ENCODE measurements around the gene WWTR1. TPM values are rescaled to one million over a fixed set of nuclear protein-coding genes. Genes with fewer than 3 reads are reported as not detected.

The WWTR1 gene
- polyA plus RNA-seq, 2 of the 4 experiments (the other 2 are of a cell fraction) = 99.7 to 164 TPM

- ATAC-seq = peak; percentile 39 to 51; a peak in 3 of 6 replicates
- ChIA-PET POLR2A (no interaction called here), CTCF (interaction anchor here (0.6 to 1.6 kb wide), 4 partner anchors 9 to 146 kb away, joined by 3 to 4 read pairs (median 3); no protein-coding TSS in a partner anchor)
- H3K4me3 ChIP-seq = no peak overlapping the region; the same call in 2 of the 3 replicates
- H3K9me3 ChIP-seq = no peaks in the 10 kb centered on the region
- no peak for FAIRE-seq
- 86% methylated on average over 2 of the region's 2 CpGs for WGBS (ENCODE audit: missing lambda C conversion rate)
- peak overlapping the region; percentile 13 to 67; a peak in 4 of 6 replicates for H3K27ac ChIP-seq
- peaks cover 44% of the 10 kb centered on the region for H3K4me1 ChIP-seq
- DNase-seq (ENCODE audit: low read depth in 1 of 2, low spot score in 1 of 2) = no peak
- TF ChIP-seq CBX2 (IDR thresholded peaks at IDR 0.05; ENCODE audit: borderline replicate concordance, low read depth) (no peak), JUN (IDR thresholded peaks at IDR 0.05) (no peak), HMGXB4 (CRISPR knock-in tag; IDR thresholded peaks at IDR 0.05; ENCODE audit: borderline replicate concordance) (no peak), E2F6 (IDR thresholded peaks at IDR 0.05; ENCODE audit: borderline replicate concordance, low read depth) (no peak), SMC3 (IDR thresholded peaks at IDR 0.05) (no peak), HOXB5 (CRISPR knock-in tag; IDR thresholded peaks at IDR 0.05) (no peak), BHLHE40 (IDR thresholded peaks at IDR 0.05; ENCODE audit: low read depth, low read length) (no peak), PHF8 (IDR thresholded peaks at IDR 0.05; ENCODE audit: borderline replicate concordance, low read depth) (no peak), NPAS2 (CRISPR knock-in tag; IDR thresholded peaks at IDR 0.05; ENCODE audit: borderline replicate concordance) (no peak), KDM1A (IDR thresholded peaks at IDR 0.05; ENCODE audit: low read depth) (no peak), HOXB13 (CRISPR knock-in tag; IDR thresholded peaks at IDR 0.05; ENCODE audit: low read depth) (no peak), SREBF2 (IDR thresholded peaks at IDR 0.05) (no peak)
- H3K4me2 ChIP-seq = peak overlapping the region; percentile 60
Measured at GRCh38 chr3:149639093-149639486, 18.7 kb downstream of the WWTR1 start.

GRCh38 chr3:149638228-149639092 is 19.4 kb downstream of the WWTR1 start:
- ATAC-seq = peak; percentile 50 to 56; a peak in 4 of 6 replicates
- no peak for FAIRE-seq
- no peak overlapping the region; the same call in 2 of the 3 replicates for H3K4me3 ChIP-seq
- DNase-seq (ENCODE audit: low read depth in 1 of 2, low spot score in 1 of 2) = no peak
- ChIA-PET POLR2A (interaction anchor here (0.6 to 1.7 kb wide), 2 partner anchors 20 to 76 kb away, joined by 4 to 6 read pairs; partner anchors contain the start of gene WWTR1), CTCF (interaction anchor here (0.6 to 1.6 kb wide), 5 partner anchors 9 to 145 kb away, joined by 3 to 4 read pairs (median 3); partner anchors contain the start of gene WWTR1)
- peak overlapping the region; percentile 60 for H3K4me2 ChIP-seq
- 69% methylated on average over 15 of the region's 15 CpGs for WGBS (ENCODE audit: missing lambda C conversion rate)
- no peaks in the 10 kb centered on the region for H3K9me3 ChIP-seq
- peaks cover 39% of the 10 kb centered on the region for H3K4me1 ChIP-seq
- peak overlapping the region; percentile 13 to 67; a peak in 4 of 6 replicates for H3K27ac ChIP-seq
- TF ChIP-seq MAZ (IDR thresholded peaks at IDR 0.05; ENCODE audit: borderline replicate concordance, low read depth, low read length) = no peak

GRCh38 chr3:149635396-149635795 is 22.4 kb downstream of the WWTR1 start:
- WGBS (ENCODE audit: missing lambda C conversion rate) = 81% methylated on average over 4 of the region's 4 CpGs
- H3K9me3 ChIP-seq = no peaks in the 10 kb centered on the region
- peaks cover 29% of the 10 kb centered on the region for H3K4me1 ChIP-seq
- ATAC-seq (no peak), DNase-seq (ENCODE audit: low read depth in 1 of 2, low spot score in 1 of 2) (no peak), FAIRE-seq (no peak)
- no peak overlapping the region for H3K4me2 ChIP-seq
- ChIA-PET POLR2A (interaction anchor here (1.3 to 1.5 kb wide), 2 partner anchors 19 to 23 kb away, joined by 3 to 4 read pairs; partner anchors contain the start of gene WWTR1), CTCF (interaction anchor here (0.6 to 3.5 kb wide), 2 partner anchors 104 to 109 kb away, joined by 3 to 13 read pairs; no protein-coding TSS in a partner anchor)
- TF ChIP-seq EP300 (IDR thresholded peaks at IDR 0.05) (no peak), ZFP36 (IDR thresholded peaks at IDR 0.05; ENCODE audit: borderline replicate concordance, partially characterized antibody) (no peak), USF2 (IDR thresholded peaks at IDR 0.05) (no peak), ZC3H11A (IDR thresholded peaks at IDR 0.05) (no peak), EHMT2 (IDR thresholded peaks at IDR 0.05; ENCODE audit: low read depth) (no peak), CHD2 (IDR thresholded peaks at IDR 0.05; ENCODE audit: low read length, partially characterized antibody) (no peak), CTCF (IDR thresholded peaks at IDR 0.05) (no peak), KDM5A (IDR thresholded peaks at IDR 0.05) (no peak), ELK1 (IDR thresholded peaks at IDR 0.05; ENCODE audit: low read depth, low read length) (no peak), NFE2L2 (conservative IDR thresholded peaks at IDR 0.05; ENCODE audit: low read length) (no peak)
- H3K27ac ChIP-seq = no peak overlapping the region
- no peak overlapping the region for H3K4me3 ChIP-seq
